Stomach (tissue), 4 donors: ENCODE data around the gene EIF1AX.

Experiments used
- CTCF ChIP-seq, 7 experiments: fragments of 450-650 bp in 4 of 7; fragments of 200-600 bp in 3 of 7; sonication (generic) in 3 of 7; IDR thresholded peaks; one replicate each; pipeline ENCODE4 v1.5.1; 2016 to 2019; ENCODE audit warnings: antibody characterized with exemption in 7 of 7, control low read depth in 2 of 7, mild to moderate bottlenecking in 1 of 7
- EP300 ChIP-seq: sonication (generic); formaldehyde crosslinking; IDR thresholded peaks from one replicate; pipeline ENCODE4 v1.6.1; 2017; ENCODE audit warnings: antibody characterized with exemption

- TF ChIP-seq CTCF (IDR thresholded peaks at IDR 0.05) (no peak), EP300 (no peak)
Measured at GRCh38 chrX:20173313-20173712, 31.7 kb upstream of the EIF1AX start.
